GM18499 (cell line): Measurements from ENCODE around the gene ETHE1.

Experiments
- ATAC-seq: cut with Tn5 transposase; IDR thresholded peaks from one replicate; pipeline ENCODE4 v1.9.1; 2021; ENCODE audit warnings: moderate number of reproducible peaks; ENCODE audit not compliant: insufficient read depth, unreplicated experiment

ETHE1 gene

DNA sequence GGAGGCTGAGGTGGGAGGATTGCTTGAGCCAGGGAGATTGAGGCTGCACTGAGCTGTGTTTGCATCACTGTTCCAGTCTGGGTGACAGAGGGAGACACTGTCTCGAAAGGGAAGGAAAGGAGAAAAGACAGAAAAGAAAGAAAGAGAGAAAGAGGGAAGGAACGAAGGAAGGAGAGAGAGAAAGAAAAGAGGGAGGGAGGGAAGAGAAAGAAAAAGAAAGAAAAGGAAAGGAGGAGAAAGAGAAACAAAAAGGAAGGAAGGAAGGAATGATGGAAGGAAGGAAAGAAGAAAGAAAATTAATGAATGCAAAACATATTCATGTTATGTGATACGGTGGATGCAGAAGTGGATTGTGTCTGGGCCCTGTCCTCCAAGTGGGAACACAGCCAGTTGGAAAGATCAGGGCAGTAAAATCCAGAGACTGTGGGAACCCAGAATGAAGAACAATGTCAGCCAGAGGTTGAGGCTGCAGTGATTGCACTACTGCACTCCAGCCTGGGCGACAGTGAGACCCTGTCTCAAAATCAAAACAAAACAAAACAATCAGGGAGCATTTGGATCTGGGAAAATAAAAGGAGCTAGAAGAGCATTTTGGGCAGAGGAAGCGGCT is 28.7 kb downstream of the ETHE1 start:
- no peak for ATAC-seq

DNA sequence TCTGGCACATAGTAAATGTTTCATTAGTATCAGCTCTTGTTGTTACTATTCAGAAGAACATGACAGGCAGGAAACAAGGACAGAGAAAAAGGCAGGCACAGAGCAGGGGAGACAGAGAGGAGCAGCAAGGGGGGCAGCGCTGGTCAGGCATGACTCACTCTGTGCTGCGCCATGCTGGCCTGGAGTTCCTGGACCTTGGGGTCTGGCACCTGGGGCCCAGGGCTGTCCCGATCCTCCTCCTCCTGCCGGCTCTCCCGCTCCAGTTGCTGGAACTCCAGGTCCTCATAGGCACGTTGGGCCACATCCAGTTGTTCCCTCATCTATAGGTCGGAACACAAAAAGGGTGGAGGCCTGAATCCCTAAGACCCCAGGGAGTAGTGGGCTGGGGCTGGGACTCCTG is 30.0 kb downstream of the ETHE1 start:
- no peak for ATAC-seq

DNA sequence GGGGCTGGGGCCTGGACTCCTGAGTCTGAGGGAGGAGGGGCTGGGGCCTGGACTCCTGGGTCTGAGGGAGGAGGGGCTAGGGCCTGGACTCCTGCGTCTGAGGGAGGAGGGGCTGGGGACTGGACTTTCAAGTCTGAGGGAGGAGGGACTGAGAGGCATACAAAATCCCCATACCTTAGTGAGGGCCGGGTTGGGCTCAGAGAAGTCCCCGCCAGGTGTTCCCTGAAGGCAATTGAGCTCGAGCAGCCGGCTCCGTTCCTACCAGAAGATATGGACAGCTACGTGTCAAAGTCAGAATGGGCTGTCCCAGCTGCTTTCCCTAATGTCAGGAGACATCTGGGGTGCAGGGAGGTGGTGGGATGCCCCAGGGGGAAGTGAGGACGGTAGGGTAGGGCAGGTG is 31.9 kb downstream of the ETHE1 start:
- ATAC-seq, result no peak

DNA sequence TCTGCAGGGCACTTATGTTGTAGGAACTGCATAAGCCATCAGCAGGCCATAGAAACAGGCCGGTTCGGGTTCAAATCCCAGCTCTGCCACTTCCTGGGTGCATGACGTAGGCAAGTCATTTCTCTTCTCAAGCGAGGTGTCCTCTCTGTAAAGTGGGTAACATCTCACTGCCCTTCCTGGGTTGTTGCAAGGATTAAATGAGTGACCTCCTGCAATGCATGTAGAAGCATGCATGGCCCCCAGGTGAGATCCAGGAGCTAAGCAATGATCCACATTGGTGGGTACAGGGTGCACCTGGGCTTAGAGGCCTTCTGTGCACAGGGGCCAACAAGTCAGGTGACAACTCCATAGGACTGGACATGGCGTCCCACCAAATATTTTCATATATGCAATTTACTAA is 36.2 kb downstream of the ETHE1 start:
- no peak for ATAC-seq

DNA sequence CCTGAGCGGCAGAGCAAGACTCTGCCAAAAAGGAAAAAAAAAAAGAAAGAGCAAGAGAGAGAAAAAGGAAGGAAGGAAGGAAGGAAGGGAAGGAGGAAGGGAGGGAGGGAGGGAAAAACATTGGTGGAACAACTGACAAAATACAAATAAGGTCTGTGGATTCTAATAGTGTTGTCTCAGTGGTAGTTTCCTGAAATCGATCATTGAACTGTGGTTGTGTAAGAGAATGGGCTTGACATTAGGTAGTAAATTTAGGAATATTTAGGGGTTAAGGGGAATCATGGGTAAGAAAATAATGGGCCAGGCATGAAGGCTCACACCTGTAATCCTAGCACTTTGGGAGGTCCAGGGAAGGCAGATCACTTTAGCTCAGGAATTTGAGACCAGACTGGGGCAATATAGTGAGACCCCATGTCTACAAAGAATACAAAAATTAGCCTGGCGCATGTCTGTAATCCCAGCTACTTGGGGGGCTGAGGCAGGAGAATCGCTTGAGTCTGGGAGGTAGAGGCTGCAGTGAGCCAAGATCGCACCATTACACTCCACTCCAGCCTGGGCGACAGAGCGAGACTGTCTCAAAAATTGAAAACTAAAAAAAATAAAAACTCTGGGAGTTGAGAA is 36.9 kb downstream of the ETHE1 start:
- no peak for ATAC-seq

DNA sequence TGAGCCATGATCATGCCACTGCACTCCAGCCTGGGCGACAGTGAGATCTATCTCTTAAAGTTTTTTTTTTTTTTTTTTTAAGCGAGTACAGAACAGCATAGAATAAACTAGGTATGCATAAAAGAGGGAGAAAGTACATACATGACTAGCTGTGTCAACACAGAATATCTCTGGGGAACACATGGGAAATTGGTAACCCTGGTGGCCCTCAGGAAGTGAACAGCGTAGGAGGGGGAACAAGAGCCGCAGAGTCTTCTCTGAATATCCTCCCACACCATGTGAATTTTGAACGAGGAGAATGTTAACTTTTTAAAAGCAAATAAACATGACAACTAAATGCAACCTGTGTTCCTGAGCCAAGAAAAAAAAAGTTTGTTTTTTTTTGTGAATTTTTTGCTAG is 37.7 kb downstream of the ETHE1 start:
- ATAC-seq, result no peak

DNA sequence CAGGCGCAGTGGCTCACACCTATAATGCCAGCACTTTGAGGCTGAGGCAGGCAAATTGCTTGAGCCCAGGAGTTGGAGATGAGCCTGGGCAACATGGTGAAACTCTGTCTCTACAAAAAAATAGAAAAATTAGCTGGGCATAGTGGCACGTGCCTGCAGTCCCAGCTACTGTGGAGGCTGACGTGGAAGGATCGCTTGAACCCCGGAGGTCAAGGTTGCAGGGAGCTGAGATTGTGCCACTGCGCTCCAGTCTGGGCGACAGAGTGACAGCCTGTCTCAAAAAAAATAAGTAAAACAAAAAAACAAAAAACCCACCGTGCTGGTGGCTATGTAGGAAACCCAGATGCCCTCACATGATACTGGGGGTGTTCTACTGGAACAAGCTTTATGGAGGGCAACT is 38.8 kb downstream of the ETHE1 start:
- ATAC-seq, result no peak

DNA sequence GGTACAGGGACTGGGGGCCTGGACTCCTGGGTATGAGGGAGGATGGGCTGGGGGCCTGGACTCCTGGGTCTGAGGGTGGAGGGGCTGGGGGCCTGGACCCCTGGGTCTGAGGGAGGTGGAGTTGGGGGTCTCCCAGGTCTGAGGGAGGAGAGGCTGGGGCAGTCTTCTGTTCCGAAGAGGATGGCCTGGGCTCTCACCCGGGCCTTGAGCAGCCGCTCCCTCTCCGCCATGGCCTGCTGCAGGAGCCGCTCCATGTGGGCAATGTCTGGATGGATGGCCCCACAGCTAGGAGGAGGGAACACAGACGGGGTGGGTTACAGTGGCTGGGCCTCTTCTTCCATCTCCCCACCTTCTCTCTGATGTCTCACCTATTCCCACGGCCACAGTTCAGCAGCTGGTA is 40.6 kb downstream of the ETHE1 start:
- no peak for ATAC-seq

DNA sequence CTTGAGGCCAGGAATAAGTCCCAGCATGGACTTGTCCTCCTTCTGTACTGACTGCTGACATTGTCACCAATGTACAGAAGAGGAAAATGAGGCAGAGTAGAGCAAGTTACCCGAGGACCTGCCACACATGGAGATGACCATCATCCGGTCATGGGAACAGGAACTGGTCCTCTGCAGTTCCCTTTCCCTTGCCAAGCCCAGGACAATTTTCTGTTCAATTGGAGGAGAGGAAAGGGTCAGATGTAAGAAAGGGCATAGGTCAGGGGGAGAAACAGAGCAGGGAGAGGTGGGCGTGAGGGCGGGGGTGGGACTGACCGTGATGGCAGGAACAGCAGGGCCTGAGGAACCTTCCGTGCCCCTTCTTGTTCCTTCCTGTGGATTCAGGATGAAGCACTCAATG is 41.0 kb downstream of the ETHE1 start:
- no peak for ATAC-seq

DNA sequence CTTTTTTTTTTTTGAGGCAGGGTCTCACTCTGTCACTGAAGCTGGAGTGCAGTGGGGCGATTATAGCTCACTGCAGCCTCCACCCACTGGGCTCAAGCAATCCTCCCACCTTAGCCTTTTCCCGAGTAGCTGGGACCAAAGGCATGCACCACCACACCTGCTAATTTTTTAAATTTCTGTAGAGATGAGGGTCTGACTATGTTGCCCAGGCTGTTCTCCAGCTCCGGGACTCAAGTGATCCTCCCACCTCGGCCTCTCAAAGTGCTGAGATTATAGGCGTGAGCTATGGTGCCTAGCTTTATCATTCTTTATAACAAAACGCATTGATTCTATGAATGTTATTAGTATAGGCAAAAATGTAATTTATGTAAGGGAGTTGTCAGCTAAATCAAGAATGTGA is 43.7 kb downstream of the ETHE1 start:
- ATAC-seq, result no peak

DNA sequence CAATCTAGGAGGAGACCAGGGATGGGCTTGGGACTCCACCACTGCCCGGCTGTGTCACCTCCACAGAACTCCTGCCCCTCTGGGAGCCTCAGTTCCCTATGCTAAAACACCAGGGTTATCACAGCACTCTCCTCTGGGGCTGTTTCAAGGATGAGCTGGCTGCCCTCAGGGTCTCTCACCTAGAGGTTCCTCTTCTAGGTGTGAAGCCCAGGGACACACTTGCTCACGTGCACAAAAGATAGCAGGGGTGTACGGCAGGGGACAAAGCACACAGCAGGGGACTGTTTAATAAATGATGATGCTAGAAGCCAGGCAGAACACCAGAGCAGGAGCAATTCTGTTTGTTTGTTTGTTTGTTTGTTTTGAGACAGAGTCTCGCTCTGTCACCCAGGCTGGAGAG is 44.8 kb downstream of the ETHE1 start:
- no peak for ATAC-seq

DNA sequence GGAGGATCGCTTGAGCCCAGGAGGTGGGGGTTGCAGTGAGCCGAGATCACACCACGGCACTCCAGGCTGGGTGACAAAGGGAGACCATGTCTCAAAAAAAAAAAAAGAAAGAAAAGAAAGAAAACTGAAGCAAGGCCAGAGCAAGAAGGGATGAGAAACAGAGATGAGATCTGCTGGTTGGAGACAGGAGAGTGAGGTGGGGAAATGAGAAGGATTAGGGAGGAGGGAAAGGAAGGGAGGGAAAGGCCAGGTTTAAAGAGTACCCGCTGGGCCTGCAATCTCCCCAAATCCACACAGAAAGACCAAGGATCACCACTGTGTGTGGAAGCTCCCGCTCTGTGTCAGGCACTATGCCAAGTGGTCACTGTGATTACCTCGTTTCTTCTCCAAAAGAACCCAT is 45.3 kb downstream of the ETHE1 start:
- ATAC-seq, result no peak

DNA sequence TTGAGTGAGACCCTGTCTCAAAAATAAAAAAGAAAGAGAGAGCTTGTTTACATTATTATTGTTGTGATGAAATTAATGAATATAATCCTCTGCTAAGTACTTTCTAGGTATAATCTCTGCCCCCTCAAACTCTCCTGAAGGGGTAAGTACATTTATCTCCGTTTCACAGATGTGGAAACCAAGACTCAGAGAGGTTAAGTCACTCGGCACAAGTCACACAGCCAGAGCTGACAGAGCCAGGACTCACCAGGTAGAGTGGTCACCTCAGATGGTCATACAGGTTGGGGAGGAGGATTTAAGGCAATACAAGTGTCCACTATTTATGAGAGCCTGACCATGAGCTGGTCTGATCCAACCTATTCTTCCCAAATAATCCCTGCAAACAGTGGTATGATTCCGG is 46.4 kb downstream of the ETHE1 start:
- ATAC-seq, result no peak

DNA sequence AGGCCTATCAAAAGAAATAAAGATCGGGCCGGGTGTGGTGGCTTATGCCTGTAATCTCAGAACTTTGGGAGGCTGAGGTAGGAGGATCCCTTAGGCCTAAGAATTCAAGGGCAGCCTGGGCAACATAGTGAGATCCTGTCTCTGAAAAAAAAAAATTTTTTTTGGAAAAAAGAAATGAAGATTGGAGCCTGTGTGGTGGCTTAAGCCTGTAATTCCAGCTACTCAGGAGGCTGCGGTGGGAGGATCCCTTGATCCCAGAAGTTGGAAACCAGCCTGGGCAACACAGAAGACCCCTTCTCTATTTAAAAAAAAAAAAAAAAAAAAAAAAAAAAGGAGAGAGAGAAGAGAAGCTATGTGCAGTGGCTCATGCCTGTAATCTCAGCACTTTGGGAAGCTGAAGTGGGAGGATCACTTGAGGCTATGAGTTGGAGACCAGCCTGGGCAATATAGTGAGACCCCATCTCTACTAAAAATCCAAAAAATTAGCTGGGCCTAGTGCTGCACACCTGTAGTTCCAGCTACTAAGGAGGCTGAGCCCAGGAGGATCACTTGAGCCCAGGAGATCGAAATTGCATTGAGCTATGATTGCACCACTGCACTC is 46.9 kb downstream of the ETHE1 start:
- ATAC-seq, result no peak

DNA sequence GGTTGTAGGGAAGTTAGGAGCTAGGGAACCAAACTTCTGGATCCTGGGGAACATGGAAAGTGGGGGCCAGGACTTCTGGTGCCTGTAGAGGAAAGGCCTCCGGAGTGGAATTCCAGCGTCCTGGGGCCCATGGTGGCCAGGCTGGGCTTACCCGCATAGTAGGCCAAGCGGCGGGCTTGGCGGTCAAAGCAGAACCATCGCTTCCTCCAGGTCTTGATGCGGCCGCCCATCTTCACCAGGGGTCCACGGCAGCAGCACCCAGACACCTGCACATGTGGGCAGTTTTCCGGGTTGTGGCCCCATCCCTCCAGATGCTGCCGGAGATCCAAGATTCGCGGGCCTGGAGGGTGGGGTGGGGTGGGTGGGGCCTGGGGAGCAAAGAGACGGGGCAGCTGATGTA is 47.8 kb downstream of the ETHE1 start:
- no peak for ATAC-seq

DNA sequence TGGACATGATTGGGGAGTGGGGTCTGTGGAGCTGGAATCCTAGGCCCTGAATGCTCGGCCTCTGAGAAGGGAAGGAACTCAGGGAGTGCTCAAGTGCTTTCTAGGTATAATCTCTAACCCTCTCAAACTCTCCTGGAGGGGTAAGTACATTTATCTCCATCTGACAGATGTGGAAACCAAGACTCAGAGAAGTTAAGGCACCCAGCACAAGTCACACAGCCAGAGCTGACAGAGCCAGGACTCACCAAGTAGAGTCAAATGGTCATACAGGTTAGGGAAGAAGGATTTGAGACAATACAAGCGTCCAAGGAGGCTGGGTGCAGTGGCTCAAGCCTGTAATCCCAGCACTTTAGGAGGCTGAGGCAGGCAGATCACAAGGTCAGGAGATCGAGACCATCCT is 48.7 kb downstream of the ETHE1 start:
- no peak for ATAC-seq

DNA sequence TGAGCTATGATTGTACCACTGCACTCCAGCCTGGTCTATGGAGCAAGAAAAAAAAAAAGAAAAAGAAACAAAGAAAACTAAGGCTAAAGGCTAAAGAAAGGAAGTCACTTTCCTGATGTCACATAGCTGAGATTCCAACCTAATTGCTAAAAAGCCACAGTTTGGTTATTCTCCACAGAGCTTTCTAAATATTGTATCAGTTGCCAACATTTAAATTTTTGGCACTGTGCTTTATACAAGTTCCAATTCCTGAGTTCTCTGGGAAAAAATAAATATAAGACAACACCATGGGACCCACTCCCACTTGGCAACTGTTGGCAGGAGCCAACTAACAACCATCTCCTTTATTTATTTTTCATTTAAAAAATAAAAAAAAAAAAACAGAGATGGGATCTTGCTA is 50.4 kb downstream of the ETHE1 start:
- ATAC-seq, result no peak

DNA sequence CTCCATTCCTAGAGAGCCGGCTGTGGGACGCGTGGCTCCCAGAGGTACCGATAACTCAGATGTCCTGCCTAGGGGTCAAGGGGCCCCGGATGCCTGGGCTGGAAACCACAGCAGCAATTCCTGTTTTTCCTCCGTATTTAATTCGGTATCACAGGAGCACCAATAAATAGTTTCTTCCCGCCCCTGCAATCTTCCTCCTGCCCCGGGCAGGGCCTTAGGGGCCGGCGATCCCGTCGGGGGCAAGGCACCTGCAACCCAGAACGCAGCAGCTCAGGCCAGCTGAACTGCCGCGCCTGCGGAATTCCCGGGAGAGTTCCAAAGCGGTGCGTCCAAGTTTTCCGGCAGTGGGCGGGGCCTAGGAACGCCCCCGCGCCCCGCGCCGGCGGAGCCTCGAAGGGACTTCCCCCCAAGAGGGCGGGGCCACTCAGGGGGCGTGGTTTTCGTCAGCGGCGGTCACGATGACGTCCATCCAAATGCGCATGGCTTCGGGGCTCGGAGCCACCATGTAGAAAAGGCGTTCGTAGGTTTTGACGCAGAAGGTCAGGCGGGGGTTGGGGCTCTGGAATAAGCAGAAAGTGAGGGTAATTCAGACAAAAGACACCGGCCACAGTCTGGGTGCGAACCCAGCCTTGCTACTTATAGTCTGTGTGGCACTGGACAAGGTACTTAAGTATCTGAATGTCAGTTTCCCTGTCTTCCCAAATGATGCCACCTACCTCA is 51.9 kb downstream of the ETHE1 start:
- no peak for ATAC-seq

DNA sequence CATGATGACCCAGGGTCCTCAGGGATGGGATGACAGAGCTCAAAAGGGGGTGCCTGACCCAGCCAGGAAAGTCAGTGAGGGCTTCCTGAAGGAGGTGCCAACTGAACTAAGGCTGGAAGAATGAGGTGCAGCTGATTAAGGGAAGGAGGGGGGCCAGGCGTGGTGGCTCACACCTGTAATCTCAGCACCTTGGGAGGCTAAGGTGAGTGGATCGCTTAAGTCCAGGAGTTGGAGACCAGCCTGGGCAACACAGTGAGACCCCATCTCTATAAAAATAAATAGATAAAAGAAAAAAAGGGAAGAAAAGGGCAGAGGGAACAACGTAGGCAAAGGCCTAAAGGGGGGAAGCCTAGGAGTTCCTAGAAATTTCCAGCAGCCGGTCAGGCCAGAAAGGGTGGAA is 52.5 kb downstream of the ETHE1 start:
- ATAC-seq, result no peak

DNA sequence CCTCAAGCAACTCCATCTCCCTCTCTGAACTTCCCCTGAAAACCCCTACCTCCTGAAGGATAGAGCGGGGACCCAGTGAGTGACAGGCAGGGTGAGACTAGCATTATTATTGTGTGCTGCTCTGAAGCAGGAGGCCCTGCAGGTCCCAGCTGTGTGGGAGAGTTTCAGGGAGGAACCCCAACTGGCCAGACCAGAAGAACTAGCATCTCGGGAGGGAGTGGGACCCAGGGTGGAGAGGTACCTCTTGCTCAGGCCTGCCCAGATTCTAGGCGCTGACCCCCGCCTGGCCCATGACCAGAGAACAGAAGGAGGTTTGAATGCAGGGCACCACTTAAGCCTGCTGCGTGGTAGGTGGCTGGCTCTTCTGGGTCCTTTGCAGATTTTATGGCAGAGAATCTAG is 55.9 kb downstream of the ETHE1 start:
- no peak for ATAC-seq

DNA sequence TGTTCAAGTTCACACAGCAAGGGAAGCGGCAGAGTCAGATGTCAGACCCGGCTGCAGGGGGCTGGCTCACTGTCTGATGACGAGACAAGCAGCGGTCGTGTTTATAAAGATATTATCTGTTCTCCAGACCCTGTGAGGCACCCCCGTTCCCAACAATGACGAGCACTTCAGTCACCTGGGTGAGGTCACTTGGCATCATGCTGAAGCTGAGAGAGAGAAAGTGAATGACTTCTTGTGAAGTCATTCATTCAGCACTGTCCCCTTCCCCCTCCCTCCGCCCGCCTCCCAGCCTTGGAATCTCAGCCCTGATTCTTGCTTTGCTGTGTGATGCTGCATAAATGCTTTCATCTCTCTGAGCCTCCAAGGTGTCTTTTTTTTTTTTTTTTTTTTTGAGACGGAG is 56.7 kb downstream of the ETHE1 start:
- ATAC-seq, result no peak

DNA sequence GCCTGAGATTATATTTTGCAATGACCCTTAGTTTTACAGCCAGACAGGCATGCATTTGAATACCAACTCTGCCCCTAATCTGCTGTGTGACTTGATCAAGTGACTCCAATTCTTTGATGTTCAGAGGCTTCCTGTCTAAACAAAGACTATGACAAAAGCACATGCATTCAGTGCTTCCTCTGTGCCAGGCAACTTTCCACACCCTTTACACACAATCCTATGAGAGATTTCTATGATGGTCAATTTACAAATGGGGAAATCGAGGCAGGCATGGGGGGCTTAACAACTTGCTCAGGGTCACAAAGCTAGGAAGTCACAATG is 57.9 kb downstream of the ETHE1 start:
- no peak for ATAC-seq
